Erythroblast (primary cell): ENCODE measurements around the gene HNRNPH3.

Experiments used
- GATA1 ChIP-seq: IDR thresholded peaks from 2 replicates; pipeline ENCODE4 v1.6.1; 2011; ENCODE audit warnings: low read depth, mild to moderate bottlenecking, control low read depth, low read length, moderate library complexity
- POLR2A ChIP-seq: IDR thresholded peaks from 2 replicates; pipeline ENCODE4 v1.6.1; 2011; ENCODE audit warnings: mild to moderate bottlenecking, low read length

DNA sequence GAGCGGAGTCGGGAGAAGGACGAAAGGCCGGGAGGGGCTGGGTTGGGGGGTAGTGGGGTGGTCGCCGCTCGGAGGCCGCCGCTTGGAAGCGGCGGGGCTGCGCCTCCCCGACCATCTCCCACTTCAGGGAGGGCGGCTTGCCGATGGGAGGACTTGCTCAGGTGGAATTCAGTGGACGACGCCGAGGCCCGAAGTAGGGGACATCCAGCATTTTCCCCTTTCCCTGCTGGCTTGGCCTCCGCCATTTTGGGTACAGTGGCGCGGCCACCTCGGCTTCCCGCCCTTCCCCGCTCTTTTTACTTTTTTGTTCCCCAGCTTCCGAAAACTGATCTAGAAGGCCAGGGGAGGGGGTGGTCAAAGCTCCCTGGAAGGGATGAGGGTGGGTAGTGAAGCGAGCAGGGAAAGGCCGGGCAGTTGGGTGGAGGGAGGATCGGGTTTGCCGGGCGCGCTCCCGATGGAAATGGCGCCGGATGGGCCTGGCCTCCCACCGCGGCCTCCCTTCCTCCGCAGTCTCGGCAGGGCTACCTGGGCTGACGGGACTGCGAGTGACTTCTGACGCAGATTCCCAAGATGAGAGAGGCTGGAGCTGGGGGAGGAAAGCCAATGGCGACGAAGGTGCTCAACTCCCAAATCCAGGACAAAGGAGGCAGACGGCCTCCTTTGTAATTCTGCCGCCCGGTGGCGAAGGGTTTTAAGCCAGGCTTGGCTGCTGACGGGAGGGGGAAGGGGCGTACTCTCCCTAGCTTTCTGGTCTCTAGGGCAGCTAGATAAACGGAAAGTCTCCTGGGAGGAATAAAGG lies 594 bp downstream of the HNRNPH3 start, which contains the start of gene PBLD:
- TF ChIP-seq POLR2A (no peak), GATA1 (no peak)
